ENCODE measurements around the gene FER.

DNA sequence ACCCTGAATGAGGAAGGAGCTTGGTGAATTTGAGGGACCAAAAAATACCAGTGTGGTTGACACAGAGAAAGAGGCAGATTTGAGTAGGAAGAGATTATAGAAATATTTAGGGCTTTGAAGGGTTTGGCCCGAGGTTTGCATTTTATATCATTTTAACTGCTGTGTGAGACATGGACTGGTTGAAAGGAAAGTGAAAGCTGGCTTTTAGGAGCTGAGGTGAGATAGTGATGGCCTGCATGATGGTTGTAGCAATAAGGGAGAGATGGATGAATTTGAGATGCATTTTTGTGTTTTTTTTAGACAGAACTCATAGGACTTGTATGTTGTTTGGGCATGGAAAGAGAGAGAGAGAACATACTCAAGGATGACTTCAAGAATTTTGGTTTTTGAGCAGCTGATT lies 21.7 kb downstream of the FER start:
- TF ChIP-seq, protein P1, sequence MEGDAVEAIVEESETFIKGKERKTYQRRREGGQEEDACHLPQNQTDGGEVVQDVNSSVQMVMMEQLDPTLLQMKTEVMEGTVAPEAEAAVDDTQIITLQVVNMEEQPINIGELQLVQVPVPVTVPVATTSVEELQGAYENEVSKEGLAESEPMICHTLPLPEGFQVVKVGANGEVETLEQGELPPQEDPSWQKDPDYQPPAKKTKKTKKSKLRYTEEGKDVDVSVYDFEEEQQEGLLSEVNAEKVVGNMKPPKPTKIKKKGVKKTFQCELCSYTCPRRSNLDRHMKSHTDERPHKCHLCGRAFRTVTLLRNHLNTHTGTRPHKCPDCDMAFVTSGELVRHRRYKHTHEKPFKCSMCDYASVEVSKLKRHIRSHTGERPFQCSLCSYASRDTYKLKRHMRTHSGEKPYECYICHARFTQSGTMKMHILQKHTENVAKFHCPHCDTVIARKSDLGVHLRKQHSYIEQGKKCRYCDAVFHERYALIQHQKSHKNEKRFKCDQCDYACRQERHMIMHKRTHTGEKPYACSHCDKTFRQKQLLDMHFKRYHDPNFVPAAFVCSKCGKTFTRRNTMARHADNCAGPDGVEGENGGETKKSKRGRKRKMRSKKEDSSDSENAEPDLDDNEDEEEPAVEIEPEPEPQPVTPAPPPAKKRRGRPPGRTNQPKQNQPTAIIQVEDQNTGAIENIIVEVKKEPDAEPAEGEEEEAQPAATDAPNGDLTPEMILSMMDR (IDR thresholded peaks at IDR 0.05; ENCODE audit: borderline replicate concordance, extremely low read depth, low read length, poor library complexity, severe bottlenecking): no peak
- TF ChIP-seq EZH2 (IDR thresholded peaks at IDR 0.05; ENCODE audit: borderline replicate concordance, low read depth, low read length, severe bottlenecking): no peak

All from DND-41 (cell line).